Brain microvascular endothelial cell (primary cell): ENCODE measurements around the gene HIVEP3.

ENCODE experiments used
- DNase-seq: peaks from one replicate; pipeline ENCODE4 v3.0.0-alpha.2; 2020
- H3K27ac ChIP-seq: fragments of 250-450 bp; sonication (Bioruptor Pico); 2 replicates; pipeline ENCODE4 v1.5.1; 2020; ENCODE audit warnings: mild to moderate bottlenecking, moderate library complexity
- H3K27me3 ChIP-seq: fragments of 250-450 bp; sonication (Bioruptor Pico); replicated peaks from 2 replicates; pipeline ENCODE4 v1.5.1; 2020; ENCODE audit warnings: mild to moderate bottlenecking
- H3K36me3 ChIP-seq: fragments of 250-450 bp; sonication (Bioruptor Pico); replicated peaks from 2 replicates; pipeline ENCODE4 v1.5.1; 2020; ENCODE audit warnings: mild to moderate bottlenecking
- H3K4me3 ChIP-seq: 2 replicates; pipeline ENCODE4 v1.5.1; 2011; ENCODE audit warnings: low read depth, mild to moderate bottlenecking, control low read depth, low read length, moderate library complexity
- in situ Hi-C: cut with HindIII; loops from 2 replicates; pipeline ENCODE4 v1.10.0; 2017; ENCODE audit warnings: low sequenced_read_pairs, low pct_ligation_motif_present
- TF ChIP-seq, protein P1 (sequence below): IDR thresholded peaks from 2 replicates; pipeline ENCODE4 v1.5.1; 2011; ENCODE audit warnings: low read depth, mild to moderate bottlenecking, moderate library complexity, low read length, control low read depth, inconsistent platforms; ENCODE audit errors: missing control alignments

Gene HIVEP3

DNA sequence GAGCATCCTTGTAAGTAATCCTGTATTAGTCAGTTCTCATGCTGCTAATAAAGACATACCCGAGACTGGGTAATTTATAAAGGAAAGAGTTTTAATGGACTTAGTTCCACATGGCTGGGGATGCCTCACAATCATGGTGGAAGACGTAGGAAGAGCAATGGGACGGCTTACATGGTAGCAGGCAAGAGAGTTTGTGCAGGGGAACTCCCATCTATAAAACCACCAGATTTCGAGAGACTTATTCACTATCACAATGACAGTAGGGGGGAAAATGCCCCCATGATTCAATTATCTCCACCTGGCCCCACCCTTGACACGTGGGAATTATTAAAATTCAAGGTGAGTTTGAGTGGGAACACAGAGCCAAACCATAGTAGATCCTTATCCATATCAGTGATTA, 124.7 kb downstream of the HIVEP3 start:
- TF ChIP-seq, protein P1, sequence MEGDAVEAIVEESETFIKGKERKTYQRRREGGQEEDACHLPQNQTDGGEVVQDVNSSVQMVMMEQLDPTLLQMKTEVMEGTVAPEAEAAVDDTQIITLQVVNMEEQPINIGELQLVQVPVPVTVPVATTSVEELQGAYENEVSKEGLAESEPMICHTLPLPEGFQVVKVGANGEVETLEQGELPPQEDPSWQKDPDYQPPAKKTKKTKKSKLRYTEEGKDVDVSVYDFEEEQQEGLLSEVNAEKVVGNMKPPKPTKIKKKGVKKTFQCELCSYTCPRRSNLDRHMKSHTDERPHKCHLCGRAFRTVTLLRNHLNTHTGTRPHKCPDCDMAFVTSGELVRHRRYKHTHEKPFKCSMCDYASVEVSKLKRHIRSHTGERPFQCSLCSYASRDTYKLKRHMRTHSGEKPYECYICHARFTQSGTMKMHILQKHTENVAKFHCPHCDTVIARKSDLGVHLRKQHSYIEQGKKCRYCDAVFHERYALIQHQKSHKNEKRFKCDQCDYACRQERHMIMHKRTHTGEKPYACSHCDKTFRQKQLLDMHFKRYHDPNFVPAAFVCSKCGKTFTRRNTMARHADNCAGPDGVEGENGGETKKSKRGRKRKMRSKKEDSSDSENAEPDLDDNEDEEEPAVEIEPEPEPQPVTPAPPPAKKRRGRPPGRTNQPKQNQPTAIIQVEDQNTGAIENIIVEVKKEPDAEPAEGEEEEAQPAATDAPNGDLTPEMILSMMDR, result no peak
- no peak for DNase-seq
- no peak overlapping the region for H3K27ac ChIP-seq
- H3K27me3 ChIP-seq, result no peaks in the 10 kb centered on the region
- in situ Hi-C loops, result no loop called here
- H3K36me3 ChIP-seq, result no peaks in the 10 kb centered on the region
- H3K4me3 ChIP-seq, result no peak overlapping the region

DNA sequence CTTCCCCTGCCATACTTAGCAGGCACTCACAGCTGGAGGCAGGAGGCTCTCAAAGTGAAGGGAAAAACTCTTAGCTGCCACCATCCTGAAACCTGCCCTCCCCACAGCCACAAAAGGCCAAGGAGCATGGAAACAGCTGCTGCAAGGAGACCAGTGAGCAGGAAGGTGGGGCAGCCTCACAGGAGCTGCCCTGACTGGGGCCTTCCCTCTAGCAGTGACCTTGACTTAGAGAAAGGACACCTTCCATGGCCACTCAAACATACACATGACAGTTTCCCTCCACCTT, 126.3 kb downstream of the HIVEP3 start:
- Histone ChIP-seq H3K4me3 (no peak overlapping the region), H3K27me3 (no peaks in the 10 kb centered on the region), H3K27ac (no peak overlapping the region), H3K36me3 (no peaks in the 10 kb centered on the region)
- in situ Hi-C loops, result no loop called here
- TF ChIP-seq, protein P1, result no peak
- no peak for DNase-seq

DNA sequence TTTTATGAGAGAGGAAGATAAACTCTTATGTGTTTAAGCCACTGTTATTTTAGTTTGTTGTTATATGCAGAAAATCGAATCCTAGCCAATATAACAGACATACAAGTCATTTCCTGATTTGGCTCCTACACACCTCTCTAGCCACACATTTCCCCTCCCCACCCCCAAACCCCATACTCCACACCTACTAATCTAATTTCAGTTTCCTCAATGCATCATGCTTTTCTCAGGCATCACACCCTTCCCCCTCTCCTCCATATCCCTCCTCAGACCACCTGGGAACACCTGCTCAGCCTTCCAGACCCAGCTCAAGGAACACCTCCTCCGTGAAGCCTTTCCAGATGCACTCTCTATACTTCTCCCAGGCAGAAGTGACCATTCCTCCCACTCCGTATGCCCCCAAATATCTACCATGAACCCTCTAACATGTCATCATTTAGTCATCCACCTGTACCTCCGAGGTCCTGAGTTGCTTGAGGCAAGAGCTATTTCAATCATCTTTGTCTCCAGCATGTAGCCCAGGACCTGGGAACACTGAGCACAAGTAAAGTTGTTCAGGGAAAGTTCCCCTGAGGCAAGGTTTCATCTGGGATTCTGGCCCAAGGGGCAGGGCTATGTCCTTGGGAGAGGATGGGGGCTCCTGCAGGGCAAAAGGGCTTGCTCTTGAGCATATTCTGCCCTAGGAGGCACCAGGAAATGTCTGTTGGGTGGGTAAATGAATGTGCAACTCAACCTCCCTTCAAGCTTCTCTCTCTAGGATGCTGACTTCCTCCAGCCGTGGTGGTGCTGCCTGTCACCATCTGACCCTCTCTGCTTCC, 126.8 kb downstream of the HIVEP3 start:
- TF ChIP-seq, protein P1, result no peak
- H3K27ac ChIP-seq, result no peak overlapping the region
- DNase-seq, result no peak
- H3K4me3 ChIP-seq, result no peak overlapping the region
- no peaks in the 10 kb centered on the region for H3K36me3 ChIP-seq
- in situ Hi-C loops, result no loop called here
- no peaks in the 10 kb centered on the region for H3K27me3 ChIP-seq

DNA sequence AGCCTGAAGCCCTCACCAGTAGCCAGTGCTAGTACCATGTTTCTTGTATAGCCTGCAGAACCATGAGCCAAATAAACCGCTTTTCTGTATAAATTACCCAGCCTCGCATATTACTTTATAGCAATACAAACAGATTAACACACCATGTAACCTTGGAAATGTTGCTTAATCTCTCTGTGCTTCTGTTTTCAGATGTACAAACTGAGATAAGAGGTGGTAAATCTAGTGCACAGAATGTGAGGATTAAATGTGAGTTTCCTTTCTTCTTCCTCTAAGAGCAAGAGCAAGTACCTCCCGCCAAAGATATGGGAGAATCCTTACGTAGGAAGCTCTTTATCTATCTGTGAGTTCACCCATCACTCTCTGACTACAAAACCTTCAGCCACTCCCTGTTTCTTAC, 128.4 kb downstream of the HIVEP3 start:
- Histone ChIP-seq H3K36me3 (no peaks in the 10 kb centered on the region), H3K4me3 (no peak overlapping the region), H3K27ac (no peak overlapping the region), H3K27me3 (no peaks in the 10 kb centered on the region)
- TF ChIP-seq, protein P1, result no peak
- in situ Hi-C loops, result no loop called here
- DNase-seq, result no peak

- Histone ChIP-seq H3K4me3 (no peak overlapping the region), H3K36me3 (no peaks in the 10 kb centered on the region), H3K27me3 (no peaks in the 10 kb centered on the region), H3K27ac (no peak overlapping the region)
- in situ Hi-C loops, result no loop called here
- no peak for DNase-seq
- TF ChIP-seq, protein P1, result no peak
Measured at GRCh38 chr1:41789661-41790330, 128.9 kb downstream of the HIVEP3 start.
